CD14-positive monocyte (primary cell): ENCODE measurements around the gene TLR9. TPM values are rescaled to one million over a fixed set of nuclear protein-coding genes. Genes with fewer than 3 reads are reported as not detected.

Experiments
- DNase-seq, 3 donors: peaks; one replicate each; pipeline ENCODE4 v3.0.0-alpha.2; 2011 to 2022
- H2AFZ ChIP-seq: 2 replicates; pipeline ENCODE4 v1.6.0; 2012; ENCODE audit warnings: mild to moderate bottlenecking, low read depth, low read length, inconsistent platforms; ENCODE audit not compliant: insufficient read depth, poor library complexity, severe bottlenecking
- H3K27ac ChIP-seq, 2 donors: 1 replicate in 1 of 2; 2 replicates in 1 of 2; pipeline ENCODE4 v1.5.1; 2012 to 2013; ENCODE audit warnings: low read length in 2 of 2, control low read depth in 1 of 2, inconsistent platforms in 1 of 2, low read depth in 1 of 2, mild to moderate bottlenecking in 1 of 2
- H3K27me3 ChIP-seq, 2 donors: one replicate each; pipeline versions ENCODE4 v1.6.0 to v1.6.1; 2011 to 2013; ENCODE audit warnings: low read length in 2 of 2; ENCODE audit not compliant: control insufficient read depth in 2 of 2, insufficient read depth in 2 of 2
- H3K36me3 ChIP-seq, 2 donors: replicated peaks in 1 of 2; 1 replicate in 1 of 2; 2 replicates in 1 of 2; pipeline versions ENCODE4 v1.5.1 to v1.6.1; 2012 to 2013; ENCODE audit warnings: low read length in 2 of 2, control low read depth in 1 of 2, inconsistent platforms in 1 of 2, mild to moderate bottlenecking in 1 of 2; ENCODE audit not compliant: insufficient read depth in 2 of 2, control insufficient read depth in 1 of 2
- H3K4me1 ChIP-seq, 2 donors: 1 replicate in 1 of 2; 2 replicates in 1 of 2; pipeline versions ENCODE4 v1.5.1 to v1.6.1; 2012 to 2013; ENCODE audit warnings: low read length in 2 of 2, control low read depth in 1 of 2, inconsistent platforms in 1 of 2, mild to moderate bottlenecking in 1 of 2, moderate library complexity in 1 of 2; ENCODE audit not compliant: insufficient read depth in 2 of 2, control insufficient read depth in 1 of 2
- H3K4me2 ChIP-seq: replicated peaks from 2 replicates; pipeline ENCODE3; 2012; ENCODE audit warnings: low read length, moderate library complexity, mild to moderate bottlenecking; ENCODE audit not compliant: poor library complexity, severe bottlenecking; ENCODE audit errors: extremely low read depth
- H3K4me3 ChIP-seq, 3 experiments: fragments of 200-600 bp in 1 of 3; sonication (generic) in 1 of 3; replicated peaks in 1 of 3; 1 replicate in 2 of 3; 2 replicates in 1 of 3; pipeline ENCODE4 v1.5.1; 2011 to 2013; ENCODE audit warnings: low read length in 3 of 3, mild to moderate bottlenecking in 3 of 3, control low read depth in 2 of 3, low read depth in 2 of 3, inconsistent platforms in 1 of 3, moderate library complexity in 1 of 3
- H3K79me2 ChIP-seq: 2 replicates; pipeline ENCODE4 v1.6.0; 2012; ENCODE audit warnings: mild to moderate bottlenecking, control low read depth, inconsistent platforms, low read length, moderate library complexity; ENCODE audit not compliant: insufficient read depth
- H3K9ac ChIP-seq: 2 replicates; pipeline ENCODE4 v1.6.0; 2017; ENCODE audit warnings: low read length, mild to moderate bottlenecking; ENCODE audit not compliant: insufficient read depth, poor library complexity, severe bottlenecking
- H3K9me3 ChIP-seq, 2 donors: replicated peaks in 1 of 2; 1 replicate in 1 of 2; 2 replicates in 1 of 2; pipeline versions ENCODE4 v1.5.1 to v1.6.1; 2012 to 2013; ENCODE audit warnings: low read length in 2 of 2, control low read depth in 1 of 2; ENCODE audit not compliant: control insufficient read depth in 1 of 2, insufficient read depth in 1 of 2
- H4K20me1 ChIP-seq: 2 replicates; pipeline ENCODE4 v1.6.0; 2012; ENCODE audit warnings: mild to moderate bottlenecking, low read length, control low read depth, moderate library complexity; ENCODE audit not compliant: insufficient read depth
- H3K27ac Mint-ChIP-seq, 7 donors: one replicate each; pipeline ENCODE4 v1.8.0; 2020; ENCODE audit warnings: mild to moderate bottlenecking in 7 of 7, mixed read lengths in 7 of 7, moderate library complexity in 6 of 7, inconsistent platforms in 2 of 7
- H3K27me3 Mint-ChIP-seq, 3 donors: one replicate each; pipeline ENCODE4 v1.8.0; 2021 to 2022; ENCODE audit warnings: low read depth in 3 of 3, mild to moderate bottlenecking in 3 of 3, mixed read lengths in 3 of 3, moderate library complexity in 3 of 3, inconsistent platforms in 1 of 3
- H3K36me3 Mint-ChIP-seq, 2 donors: one replicate each; pipeline ENCODE4 v1.8.0; 2020; ENCODE audit warnings: mixed read lengths in 2 of 2, inconsistent platforms in 1 of 2, mild to moderate bottlenecking in 1 of 2
- H3K4me1 Mint-ChIP-seq: one replicate; pipeline ENCODE4 v1.8.0; 2020; ENCODE audit warnings: mild to moderate bottlenecking, mixed read lengths
- H3K4me3 Mint-ChIP-seq, 2 donors: one replicate each; pipeline ENCODE4 v1.8.0; 2020; ENCODE audit warnings: mild to moderate bottlenecking in 2 of 2, mixed read lengths in 2 of 2, moderate library complexity in 1 of 2
- H3K9me3 Mint-ChIP-seq, 7 donors: one replicate each; pipeline ENCODE4 v1.8.0; 2020 to 2022; ENCODE audit warnings: mixed read lengths in 7 of 7, mild to moderate bottlenecking in 6 of 7, moderate library complexity in 6 of 7, inconsistent platforms in 2 of 7
- CTCF ChIP-seq: fragments of 200-600 bp; IDR thresholded peaks from one replicate; pipeline ENCODE4 v1.8.0; 2022; ENCODE audit warnings: antibody characterized with exemption, mild to moderate bottlenecking
- WGBS: methylation state at CpG from one replicate; pipeline ENCODE4 v1.1.5; 2013; ENCODE audit warnings: missing lambda C conversion rate; ENCODE audit not compliant: insufficient coverage; 5-methylcytosine and 5-hydroxymethylcytosine counted together
- intact Hi-C, 2 donors: fragments of 100-400 bp; cut with micrococcal nuclease; formaldehyde crosslinking; loops; one replicate each; pipeline versions ENCODE4 v1.15.0 to v1.15.1; 2023
- polyA plus RNA-seq, 3 donors: library from polyadenylated mRNA; depleted of rRNA in 1 of 3; unstranded in 2 of 3; stranded (reverse) in 1 of 3; fragments of 300-500 nt in 2 of 3; fragments of >200 nt in 1 of 3; fragmentation: Illumina TruSeq in 2 of 3; gene quantifications; 1 replicate in 2 of 3; 2 replicates in 1 of 3; pipeline ENCODE4 v1.2.3, GENCODE V29; 2012 to 2021

Gene TLR9
- polyA plus RNA-seq, 3 donors, result 0.91 TPM; not detected in 2

GRCh38 chr3:52213005-52213404 is 12.4 kb downstream of the TLR9 start:
- Mint-ChIP-seq H3K27ac (peak overlapping the region in 3 of 7 donors; percentile 43 to 73 (median 51)), H3K36me3 (peaks cover 80 to 83% of the 10 kb centered on the region in 2 donors), H3K4me1 (peaks cover 51% of the 10 kb centered on the region), H3K9me3 (no peaks in the 10 kb centered on the region), H3K4me3 (no peak overlapping the region), H3K27me3 (peaks cover 0 to 3% (median 0%) of the 10 kb centered on the region in 3 donors)
- no peak for TF ChIP-seq CTCF
- peaks cover 24% of the 10 kb centered on the region for H3K79me2 ChIP-seq
- no peak overlapping the region for H3K27ac ChIP-seq
- H3K27me3 ChIP-seq, result no peaks in the 10 kb centered on the region
- intact Hi-C loops, result loop anchor here in 1 of 2 donors (5.0 kb wide), 1 partner anchor 56 kb away; no protein-coding TSS in a partner anchor
- peaks cover 71 to 76% of the 10 kb centered on the region in 2 donors for H3K36me3 ChIP-seq
- no peak overlapping the region for H2AFZ ChIP-seq
- 98% methylated on average over 5 of the region's 8 CpGs for WGBS
- no peak overlapping the region for H3K4me2 ChIP-seq
- no peak for DNase-seq
- peaks cover 3% of the 10 kb centered on the region for H4K20me1 ChIP-seq
- H3K4me1 ChIP-seq, result peaks cover 40 to 41% of the 10 kb centered on the region in 2 donors
- no peak overlapping the region for H3K9ac ChIP-seq
- H3K9me3 ChIP-seq, result no peaks in the 10 kb centered on the region
- no peak overlapping the region for H3K4me3 ChIP-seq

GRCh38 chr3:52211268-52211891 is 14.1 kb downstream of the TLR9 start:
- TF ChIP-seq CTCF, result no peak
- Histone ChIP-seq H3K4me2 (peak overlapping the region; percentile 50), H3K9ac (no peak overlapping the region), H3K27ac (peak overlapping the region in 1 of 2 donors; percentile 77), H3K36me3 (peaks cover 83 to 92% of the 10 kb centered on the region in 2 donors), H3K4me3 (peak overlapping the region in 1 of 3 experiments; percentile 48), H3K4me1 (peaks cover 23 to 25% of the 10 kb centered on the region in 2 donors), H2AFZ (no peak overlapping the region), H3K9me3 (no peaks in the 10 kb centered on the region), H3K27me3 (no peaks in the 10 kb centered on the region), H3K79me2 (peaks cover 33% of the 10 kb centered on the region), H4K20me1 (peaks cover 3% of the 10 kb centered on the region)
- DNase-seq, result no peak
- intact Hi-C loops, result loop anchor here in 1 of 2 donors (5.0 kb wide), 1 partner anchor 54 kb away; no protein-coding TSS in a partner anchor
- H3K9me3 Mint-ChIP-seq, result no peaks in the 10 kb centered on the region
- peak overlapping the region; percentile 42 to 93 (median 87) for H3K27ac Mint-ChIP-seq
- H3K36me3 Mint-ChIP-seq, result peaks cover 89 to 94% of the 10 kb centered on the region in 2 donors
- 97% methylated on average over 16 of the region's 18 CpGs for WGBS
- H3K27me3 Mint-ChIP-seq, result peaks cover 0 to 3% (median 0%) of the 10 kb centered on the region in 3 donors
- H3K4me3 Mint-ChIP-seq, result no peak overlapping the region
- peaks cover 36% of the 10 kb centered on the region for H3K4me1 Mint-ChIP-seq
